KBM-7 (cell line): ENCODE data around the gene TANGO2.

Source experiments
- DNase-seq: peaks from one replicate; pipeline ENCODE4 v3.0.0-alpha.2; 2015
- in situ Hi-C: fragments of 300-500 bp; cut with MboI; formaldehyde crosslinking; loops from 2 replicates; pipeline ENCODE4 v1.14.3; 2020; ENCODE audit warnings: low sequenced_read_pairs, low pct_unique_long_range_greater_than_20kb, mixed read lengths

Gene TANGO2, protein sequence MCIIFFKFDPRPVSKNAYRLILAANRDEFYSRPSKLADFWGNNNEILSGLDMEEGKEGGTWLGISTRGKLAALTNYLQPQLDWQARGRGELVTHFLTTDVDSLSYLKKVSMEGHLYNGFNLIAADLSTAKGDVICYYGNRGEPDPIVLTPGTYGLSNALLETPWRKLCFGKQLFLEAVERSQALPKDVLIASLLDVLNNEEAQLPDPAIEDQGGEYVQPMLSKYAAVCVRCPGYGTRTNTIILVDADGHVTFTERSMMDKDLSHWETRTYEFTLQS

DNA sequence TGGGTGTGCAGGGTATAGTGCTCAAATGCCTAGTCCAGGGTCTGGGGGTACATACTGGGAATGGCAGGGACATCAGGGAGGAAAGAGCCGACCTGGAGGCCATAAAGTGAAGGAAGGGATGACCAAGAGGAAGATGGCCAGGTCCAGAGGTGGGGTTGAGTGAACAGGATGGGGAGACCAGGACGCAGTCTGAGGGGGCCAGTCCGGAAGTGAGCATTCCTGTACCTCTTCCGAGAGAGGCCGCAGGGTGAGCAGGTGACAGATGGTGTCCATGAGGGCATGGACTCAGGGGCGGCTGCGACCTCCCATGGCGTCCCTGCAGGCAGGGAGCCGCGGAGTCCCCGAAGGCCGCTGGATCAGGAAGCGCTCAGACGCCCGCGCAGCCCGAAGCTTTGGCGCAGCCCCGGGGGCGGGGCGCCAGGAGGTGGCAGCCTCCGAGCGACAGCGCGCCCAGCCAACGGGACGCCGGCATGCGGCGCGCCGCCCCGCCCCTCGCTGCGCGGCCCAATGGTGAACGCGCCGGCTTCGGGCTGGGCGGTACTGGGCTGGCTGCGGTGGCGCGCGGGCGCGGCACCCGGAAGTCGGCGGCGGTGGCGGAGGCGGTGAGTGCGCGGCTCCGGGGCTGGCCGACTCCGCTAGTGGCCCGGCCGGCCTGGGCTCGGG, at the start of gene TANGO2:
TANGO2 (plus strand) TSS at position 578 of the 663 bp plus-strand sequence. CDS start 15,689 bp downstream, outside the sequence.
- peak; percentile 93 for DNase-seq
- in situ Hi-C loops, result loop anchor here (25.0 kb wide), 1 partner anchor 108 kb away; no protein-coding TSS in a partner anchor

DNA sequence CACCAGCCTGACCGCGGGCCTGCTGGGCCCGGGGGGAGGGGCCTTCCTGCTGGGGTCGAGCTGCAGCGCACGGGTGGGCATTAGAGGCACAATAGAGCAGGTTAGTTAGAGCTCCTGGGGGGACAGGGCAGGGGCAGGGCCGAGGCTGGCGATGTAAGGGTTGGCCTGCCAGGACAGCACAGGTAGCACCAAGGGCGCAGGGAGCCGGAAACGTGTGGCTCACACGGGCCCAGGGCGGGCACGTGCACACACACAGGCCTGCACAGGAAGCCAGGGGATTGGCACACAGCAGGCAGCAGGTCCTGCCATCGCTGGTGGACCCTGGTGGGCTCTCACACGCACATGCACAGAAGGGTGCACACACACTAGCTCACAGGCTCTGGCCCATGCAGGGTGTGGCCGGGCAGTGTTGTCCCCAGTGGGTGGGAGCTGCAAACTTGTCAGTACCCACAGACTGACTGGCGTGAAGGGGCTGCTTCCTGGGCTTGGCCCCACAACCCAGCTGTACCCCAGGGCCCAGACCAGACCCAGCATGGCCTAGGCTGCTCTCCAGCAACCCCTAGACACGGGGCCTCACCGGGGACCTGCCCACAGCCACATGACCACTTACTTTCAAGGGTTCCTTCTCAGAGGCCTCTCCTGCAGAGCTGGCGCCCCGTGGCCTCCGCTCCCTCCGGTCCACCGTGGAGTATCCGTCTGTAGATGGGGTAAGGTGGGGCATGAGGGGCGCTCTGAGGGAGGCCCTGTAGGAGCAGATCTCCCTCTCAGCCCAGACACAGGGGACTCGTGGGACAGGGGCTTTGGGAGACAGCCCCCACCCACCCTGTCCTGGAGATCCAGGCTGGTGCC, 49.4 kb upstream of the TANGO2 start:
- in situ Hi-C loops, result no loop called here
- no peak for DNase-seq

DNA sequence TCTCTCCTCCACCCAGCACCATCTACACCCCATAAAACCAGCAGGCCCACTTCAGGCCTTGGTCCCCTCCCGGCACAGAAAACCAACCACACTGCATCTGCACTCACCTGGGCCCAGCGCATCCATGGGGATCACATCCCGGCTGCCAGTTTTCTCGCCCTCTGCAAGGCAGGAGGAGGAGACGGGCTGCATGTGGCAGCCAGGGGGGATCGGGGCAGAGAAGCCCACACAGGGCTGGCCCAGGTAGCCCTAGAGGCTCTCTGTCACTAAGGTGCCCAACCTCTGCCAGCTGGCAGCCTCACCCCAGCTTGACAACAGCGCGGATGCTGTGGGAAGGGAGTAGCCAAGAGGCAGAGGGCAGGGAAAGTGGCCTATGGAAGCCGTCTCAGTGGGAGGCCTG, 48.7 kb upstream of the TANGO2 start:
- in situ Hi-C loops, result no loop called here
- DNase-seq, result no peak

DNA sequence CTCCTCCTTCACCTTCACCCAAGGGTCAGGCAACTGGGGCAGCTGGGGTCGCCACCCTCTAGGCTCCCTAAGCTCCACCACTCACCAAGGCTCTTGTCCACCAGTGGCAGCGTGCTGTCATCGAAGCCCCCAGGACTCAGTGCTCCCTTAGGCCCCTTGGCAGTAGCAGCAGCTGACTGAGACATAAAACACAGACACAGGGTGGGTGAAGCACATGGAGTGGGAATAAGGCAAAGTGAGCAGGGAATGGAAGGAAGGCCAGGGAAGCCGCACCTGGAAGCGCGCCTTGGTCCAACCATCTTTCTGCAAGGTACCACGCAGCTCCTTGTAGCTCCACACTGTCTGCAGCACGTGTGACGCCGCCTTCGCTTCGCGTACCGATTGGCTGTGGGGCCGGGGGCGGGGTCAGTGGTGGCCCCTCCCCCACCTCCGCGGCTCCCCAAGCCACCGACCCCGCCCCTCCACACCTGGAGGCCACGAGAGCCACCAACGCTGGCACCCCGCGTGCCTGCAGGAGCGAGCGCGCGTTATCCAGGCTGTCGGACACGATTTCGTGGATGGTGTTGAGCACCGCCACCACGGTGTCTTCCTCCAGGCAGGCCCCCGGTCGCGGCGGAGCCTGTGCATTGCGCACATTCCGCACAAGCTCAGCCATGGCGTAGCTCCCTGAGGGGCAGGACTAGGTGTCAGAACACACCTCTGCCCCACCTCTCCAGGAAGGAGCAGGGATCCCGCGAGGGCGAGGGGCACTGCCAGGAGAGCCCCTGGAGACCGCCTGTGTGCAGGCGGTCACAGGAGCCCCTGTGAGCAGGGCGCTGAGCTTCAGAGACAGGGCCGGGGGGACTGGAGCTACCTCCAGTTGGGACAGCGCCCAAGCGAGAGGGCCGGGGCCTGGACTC, 48.0 kb upstream of the TANGO2 start:
- in situ Hi-C loops, result no loop called here
- DNase-seq, result no peak

DNA sequence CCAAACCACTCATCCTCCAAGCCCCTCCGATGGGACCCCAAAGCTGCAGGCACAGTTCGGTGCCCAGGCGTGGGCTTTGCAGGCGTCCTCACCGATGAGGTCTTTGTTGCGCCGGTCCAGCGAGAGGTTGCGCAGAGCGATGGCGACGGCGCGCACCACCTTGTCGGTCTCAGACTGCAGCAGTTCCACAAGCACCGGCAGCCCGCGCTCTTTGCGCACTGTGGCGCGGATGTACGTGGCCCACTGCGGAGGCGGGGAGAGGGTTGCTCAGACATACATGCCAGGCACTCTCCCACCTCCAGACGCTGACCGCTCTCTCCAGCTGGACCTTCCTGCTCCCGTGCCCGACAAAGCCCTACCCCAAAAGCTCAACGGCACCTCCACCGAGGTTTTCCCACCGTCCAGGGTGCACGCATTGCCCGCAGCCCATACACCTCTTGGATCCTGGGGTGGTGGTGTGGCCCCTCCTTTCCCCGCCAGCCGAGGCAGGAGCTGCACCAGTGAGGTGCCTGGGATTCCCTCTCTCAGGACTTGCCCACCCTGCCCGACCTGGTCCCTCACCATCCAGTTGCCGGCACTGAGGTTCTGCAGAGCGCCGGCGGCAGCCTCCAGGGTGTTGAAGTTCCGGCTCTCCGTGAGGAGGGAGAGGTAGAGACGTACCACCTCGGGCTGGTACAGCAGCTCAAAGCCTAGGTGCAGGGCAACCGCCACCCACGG, 47.2 kb upstream of the TANGO2 start:
- DNase-seq, result no peak
- in situ Hi-C loops, result no loop called here

DNA sequence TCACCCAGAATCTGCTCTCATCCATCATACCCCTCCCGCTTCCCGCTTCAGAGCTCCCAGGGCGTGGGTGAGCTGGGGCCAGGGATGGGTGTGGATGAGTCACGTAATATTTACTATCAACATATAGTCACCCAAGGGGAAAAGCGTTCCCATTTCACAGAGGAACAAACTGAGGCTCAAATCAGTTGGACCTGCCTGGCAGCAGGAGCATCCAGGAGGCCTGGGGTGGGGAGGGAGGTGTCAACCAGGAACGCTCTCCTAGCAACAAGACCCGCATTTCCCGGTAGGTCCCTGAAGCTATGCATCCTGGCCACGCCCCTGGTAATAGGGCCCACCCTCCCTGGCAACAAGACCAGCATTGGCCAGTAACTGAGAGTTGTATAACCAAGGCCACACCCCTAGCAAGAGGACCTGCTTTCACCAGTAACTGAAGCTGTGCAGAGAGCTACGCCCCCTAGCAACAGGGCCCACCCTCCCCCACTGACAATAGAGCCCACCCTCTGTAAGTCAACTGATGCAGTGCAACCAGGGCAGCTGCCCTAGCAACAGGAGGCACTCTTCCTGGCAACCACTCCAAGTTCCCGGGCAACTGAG, 46.5 kb upstream of the TANGO2 start:
- peak; percentile 62 for DNase-seq
- in situ Hi-C loops, result no loop called here

DNA sequence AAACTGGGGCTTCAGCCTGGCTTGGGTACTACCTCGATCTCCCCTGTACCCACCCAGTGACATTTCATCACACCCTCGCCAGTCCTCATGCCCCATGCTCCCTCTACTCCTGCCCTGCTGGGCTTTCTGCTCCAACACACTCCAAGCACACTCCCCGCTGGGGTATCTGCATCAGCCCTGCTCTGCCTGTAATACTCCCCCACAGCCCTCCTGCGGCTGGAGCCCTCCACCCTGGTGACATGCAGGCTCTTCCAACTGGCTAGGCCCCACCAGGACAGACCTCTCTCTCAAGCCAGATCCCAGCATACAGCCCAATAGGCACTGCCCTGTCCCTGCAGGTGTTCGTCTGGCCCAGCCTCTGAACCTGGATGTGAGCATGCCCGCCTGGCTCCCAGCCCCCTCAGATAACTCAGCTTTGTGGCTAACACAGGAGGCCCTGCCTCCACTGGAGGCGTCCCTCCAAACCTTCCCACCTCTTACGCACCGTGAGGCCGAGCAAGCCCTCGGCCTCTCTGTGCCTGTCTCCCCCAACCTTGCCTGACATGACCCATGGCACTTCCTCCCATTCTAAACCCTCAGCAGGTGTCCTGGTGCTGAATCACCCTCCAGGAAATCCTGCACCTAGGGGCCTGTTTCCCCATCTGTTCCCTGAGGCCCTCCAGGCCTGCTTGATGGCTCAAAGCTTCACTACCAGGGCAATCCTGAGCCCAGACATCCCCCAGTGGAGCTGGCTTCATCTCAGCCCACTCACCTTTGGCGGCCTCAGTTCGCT, 45.8 kb upstream of the TANGO2 start:
- in situ Hi-C loops, result no loop called here
- peak; percentile 84 for DNase-seq

DNA sequence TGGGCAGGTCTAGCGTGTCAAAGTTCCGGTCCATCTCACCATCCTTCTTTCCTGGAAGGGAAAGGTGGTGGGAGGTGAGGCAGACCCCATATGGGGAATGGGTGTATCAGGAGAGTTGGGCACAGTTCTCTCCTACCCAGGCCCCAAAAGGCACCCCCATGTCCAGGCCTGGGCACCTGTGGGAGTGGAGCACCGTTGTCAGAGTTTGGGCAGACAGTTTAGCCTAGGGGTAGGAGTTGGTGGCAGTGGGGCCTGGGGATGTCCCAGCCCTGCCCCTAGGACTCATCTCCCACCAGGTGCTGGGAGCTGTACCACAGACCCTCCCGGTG, 45.2 kb upstream of the TANGO2 start:
- DNase-seq, result no peak
- in situ Hi-C loops, result no loop called here

DNA sequence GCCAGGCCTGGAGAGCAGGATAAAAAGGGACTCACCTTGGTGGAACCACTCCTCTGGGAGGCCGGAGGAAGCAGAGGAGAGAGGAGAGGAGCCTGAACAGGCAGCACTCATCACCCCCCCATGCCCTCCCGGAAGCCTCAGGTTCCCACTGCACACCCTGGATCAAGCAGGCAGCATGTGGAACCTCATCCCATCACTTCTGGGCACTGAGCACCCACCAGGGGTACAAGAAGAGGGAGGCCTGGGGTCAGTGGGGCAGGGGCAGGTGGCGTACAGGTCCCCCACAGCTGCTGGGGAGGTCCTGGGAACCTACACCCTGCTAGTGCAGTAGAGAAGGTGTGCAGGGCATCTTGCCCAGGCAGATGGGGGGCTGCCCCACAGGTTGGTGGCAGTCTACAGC, 44.2 kb upstream of the TANGO2 start:
- in situ Hi-C loops, result no loop called here
- DNase-seq, result no peak

DNA sequence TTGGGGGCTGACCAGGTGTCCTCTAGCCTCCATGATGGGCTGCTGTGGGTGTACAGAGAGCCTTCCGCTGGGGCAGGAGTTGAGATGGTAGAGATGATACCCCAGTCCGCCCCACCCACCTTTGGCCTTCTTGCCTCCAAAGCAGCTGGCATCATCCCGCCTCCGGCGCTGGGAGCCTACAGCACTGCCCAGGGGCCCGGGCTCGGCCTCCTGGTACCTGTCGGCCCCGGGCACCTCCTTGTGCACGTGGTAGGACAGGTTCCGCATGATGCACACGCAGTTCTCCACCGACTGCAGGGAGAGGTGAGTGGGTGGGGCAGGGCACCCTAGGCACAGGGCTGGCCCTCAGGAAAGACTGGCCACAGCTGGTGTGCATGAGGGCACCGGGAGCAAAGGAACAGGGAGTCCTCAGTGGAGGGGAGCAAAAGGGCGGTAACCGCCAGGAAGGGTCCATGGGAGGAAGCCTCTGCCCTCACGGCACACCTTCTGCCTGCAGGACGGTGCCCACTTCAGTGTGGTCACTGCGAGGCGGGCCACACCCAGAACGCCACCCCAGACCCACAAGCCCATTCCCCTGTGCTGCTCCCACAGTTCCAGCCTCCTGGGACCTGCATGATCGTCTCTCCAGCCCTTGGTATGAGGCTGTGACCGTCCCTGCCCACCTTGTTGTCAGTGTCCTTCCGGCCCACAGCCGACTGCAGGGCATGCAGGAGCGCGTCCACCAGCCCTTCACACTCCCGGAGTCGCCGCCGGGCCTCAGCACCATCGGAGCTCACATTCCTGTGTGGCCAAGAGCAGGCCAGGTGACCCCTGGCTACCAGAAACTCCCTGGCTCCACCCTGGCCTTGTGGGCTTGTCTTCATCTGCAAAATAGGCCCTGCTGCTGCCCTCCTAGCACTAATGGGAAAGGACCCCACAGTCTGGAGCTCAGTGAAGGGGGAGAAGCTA, 43.3 kb upstream of the TANGO2 start:
- no peak for DNase-seq
- in situ Hi-C loops, result no loop called here

DNA sequence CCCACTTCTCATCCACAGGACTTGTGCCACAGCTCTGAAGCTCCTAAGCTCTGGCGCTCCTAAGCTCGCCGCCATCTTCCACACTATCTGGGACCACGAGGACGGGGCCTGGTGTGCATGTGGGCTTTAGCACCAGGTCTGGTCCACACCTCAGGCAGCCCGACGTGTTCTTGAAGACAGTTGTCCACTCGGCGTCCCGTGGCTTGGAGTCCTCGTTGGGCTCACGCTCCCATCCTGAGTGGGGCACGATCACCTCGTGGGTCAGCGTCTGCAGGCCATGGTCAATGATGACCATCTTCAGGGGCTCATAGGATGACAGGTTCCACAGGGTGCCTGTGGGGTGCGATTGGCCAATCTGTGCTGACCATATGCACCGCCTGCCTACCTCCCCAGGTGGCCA, 42.2 kb upstream of the TANGO2 start:
- DNase-seq, result no peak
- in situ Hi-C loops, result no loop called here

DNA sequence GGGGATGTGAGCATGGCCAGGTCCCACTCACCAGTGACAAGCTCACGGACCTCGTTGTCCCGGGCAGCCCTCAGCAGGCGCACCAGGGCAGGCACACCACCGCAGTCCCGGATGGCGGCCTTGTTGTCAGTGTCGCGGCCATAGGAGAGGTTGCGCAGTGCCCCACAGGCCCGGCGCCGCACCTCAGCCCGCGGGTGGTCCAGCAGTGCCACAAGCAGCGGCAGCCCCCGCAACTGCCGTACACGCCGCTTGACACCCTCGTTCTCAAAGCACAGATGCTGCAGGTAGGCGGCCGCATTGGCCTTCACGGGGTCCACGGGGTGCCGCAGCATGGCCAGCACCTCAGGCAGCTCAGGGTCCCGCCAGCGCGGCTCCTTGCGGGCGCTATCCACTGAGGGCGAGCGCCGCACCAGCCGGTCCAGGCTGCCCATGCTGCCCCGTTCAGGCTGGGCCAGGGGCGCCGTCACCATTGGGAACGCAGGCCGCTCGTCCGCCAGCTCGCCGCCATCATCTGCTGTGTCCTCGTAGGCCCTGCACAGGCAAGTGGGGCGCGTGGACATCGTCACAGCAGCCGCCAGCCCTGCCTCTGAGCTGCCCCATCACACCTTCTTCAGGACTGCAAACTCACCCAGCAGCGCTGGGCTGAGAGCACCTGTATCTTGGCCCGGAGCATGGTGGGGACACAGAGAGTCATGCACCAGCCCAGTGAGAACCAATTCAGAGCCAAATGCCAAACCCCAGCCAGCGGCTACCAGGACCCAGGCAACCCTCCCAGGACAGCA, 41.0 kb upstream of the TANGO2 start:
- DNase-seq, result no peak
- in situ Hi-C loops, result no loop called here

DNA sequence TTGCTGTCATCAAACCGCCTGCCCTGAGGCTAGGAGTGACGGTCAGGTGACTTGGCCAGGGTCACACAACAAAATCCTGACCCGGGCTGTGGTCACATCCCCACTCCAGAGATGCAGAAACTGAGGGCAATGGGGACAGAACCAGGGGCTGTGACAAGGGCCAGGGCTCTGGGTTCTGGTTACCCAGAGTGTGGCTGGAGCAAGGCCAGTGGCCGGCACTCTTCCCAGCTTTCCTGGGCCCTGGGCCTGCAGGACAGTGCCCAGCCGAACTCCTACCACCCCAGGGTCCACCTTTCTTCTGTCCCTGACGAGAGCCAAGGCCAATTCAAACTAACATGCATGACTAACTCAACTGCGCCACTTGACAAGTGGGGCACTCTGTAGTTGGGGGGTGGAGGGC, 40.1 kb upstream of the TANGO2 start:
- no peak for DNase-seq
- in situ Hi-C loops, result no loop called here

DNA sequence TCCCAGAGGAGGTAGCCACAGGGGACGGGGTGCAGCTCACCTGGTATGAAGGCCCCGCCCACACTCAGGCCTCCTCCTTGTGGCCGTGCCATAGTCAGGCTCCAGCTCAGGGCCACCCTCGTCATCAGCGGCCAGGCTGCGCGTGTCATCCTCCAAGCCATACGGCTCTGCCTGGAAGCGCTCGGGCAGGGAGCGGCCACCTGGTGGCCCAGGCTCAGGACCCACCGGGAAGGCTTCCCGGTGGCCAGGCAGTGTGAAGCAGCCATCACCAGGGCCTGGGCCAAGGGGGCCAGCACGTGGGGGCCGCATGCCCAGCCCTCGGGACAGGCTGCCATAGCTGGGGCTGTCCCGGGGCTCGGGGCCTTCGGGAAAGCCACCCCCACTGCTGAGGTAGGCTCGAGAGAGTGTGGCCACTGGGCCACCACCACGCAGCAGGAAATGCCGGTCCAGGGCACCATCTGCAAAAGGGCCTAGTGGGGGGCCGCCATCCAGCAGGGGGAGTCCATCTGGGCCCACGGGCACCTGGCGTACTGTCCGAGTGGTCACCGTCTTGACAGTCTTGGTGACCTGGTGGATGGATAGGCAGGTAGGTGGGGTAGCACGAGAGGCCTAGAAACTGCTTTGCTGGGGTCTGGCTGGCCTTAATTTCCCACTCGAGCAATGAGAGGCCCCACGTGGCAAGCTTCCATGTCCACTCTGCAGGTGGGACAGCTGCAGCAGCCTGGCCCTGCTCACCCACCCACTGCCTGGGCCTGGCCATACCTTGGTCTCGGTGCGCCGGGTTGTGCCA, 39.5 kb upstream of the TANGO2 start:
- in situ Hi-C loops, result no loop called here
- DNase-seq, result no peak
